Osteoblast (primary cell): Measurements from ENCODE around the gene SYNM. TPM values are rescaled to one million over a fixed set of nuclear protein-coding genes. Genes with fewer than 3 reads are reported as not detected.

Experiments used
- DNase-seq: peaks from one replicate; pipeline ENCODE4 v3.0.0; 2011; ENCODE audit warnings: low spot score, mixed read lengths; ENCODE audit not compliant: insufficient read length; ENCODE audit errors: missing footprints
- H2AFZ ChIP-seq: 2 replicates; pipeline ENCODE4 v1.6.0; 2011; ENCODE audit warnings: mild to moderate bottlenecking, low read length
- H3K27ac ChIP-seq: 2 replicates; pipeline ENCODE4 v1.5.1; 2011; ENCODE audit warnings: mild to moderate bottlenecking, low read depth, low read length, moderate library complexity
- H3K27me3 ChIP-seq: 2 replicates; pipeline ENCODE4 v1.6.0; 2012; ENCODE audit warnings: mild to moderate bottlenecking, control low read depth, inconsistent platforms, low read length, moderate library complexity; ENCODE audit not compliant: insufficient read depth
- H3K36me3 ChIP-seq: 2 replicates; pipeline ENCODE4 v1.5.1; 2011; ENCODE audit warnings: mild to moderate bottlenecking, low read length, control low read depth, moderate library complexity; ENCODE audit not compliant: insufficient read depth
- H3K4me1 ChIP-seq: 2 replicates; pipeline ENCODE4 v1.5.1; 2011; ENCODE audit warnings: mild to moderate bottlenecking, low read length, control low read depth, moderate library complexity; ENCODE audit not compliant: insufficient read depth
- H3K4me2 ChIP-seq: 2 replicates; pipeline ENCODE4 v1.6.0; 2011; ENCODE audit warnings: mild to moderate bottlenecking, low read length; ENCODE audit not compliant: insufficient read depth
- H3K4me3 ChIP-seq: fragments of 200-600 bp; sonication (generic); 3 replicates; pipeline ENCODE4 v1.5.1; 2012; ENCODE audit warnings: mild to moderate bottlenecking, low read length, inconsistent platforms; ENCODE audit not compliant: insufficient read depth
- H3K79me2 ChIP-seq: 2 replicates; pipeline ENCODE4 v1.6.0; 2012; ENCODE audit warnings: mild to moderate bottlenecking, low read length, control low read depth, inconsistent platforms; ENCODE audit not compliant: insufficient read depth
- H3K9me3 ChIP-seq: 2 replicates; pipeline ENCODE4 v1.5.1; 2011; ENCODE audit warnings: low read depth, low read length, control low read depth
- H4K20me1 ChIP-seq: 2 replicates; pipeline ENCODE4 v1.6.0; 2012; ENCODE audit warnings: mild to moderate bottlenecking, low read length, control low read depth; ENCODE audit not compliant: insufficient read depth
- CTCF ChIP-seq: IDR thresholded peaks from 2 replicates; pipeline ENCODE4 v1.5.1; 2011; ENCODE audit warnings: mild to moderate bottlenecking, low read depth, low read length, moderate library complexity; ENCODE audit errors: extremely low read depth
- total RNA-seq: library from RNA; depleted of rRNA; stranded (reverse); fragments of >200 nt; gene quantifications from 2 replicates; pipeline ENCODE4 v1.2.3, GENCODE V29; 2012

The SYNM gene
- total RNA-seq, 1 donor = 4.0 TPM

GRCh38 chr15:99153026-99153535 is 48.2 kb downstream of the SYNM start:
- DNase-seq = no peak
- no peaks in the 10 kb centered on the region for H3K9me3 ChIP-seq

GRCh38 chr15:99154271-99154670 is 49.4 kb downstream of the SYNM start:
- no peak overlapping the region for H2AFZ ChIP-seq
- H3K27me3 ChIP-seq = no peaks in the 10 kb centered on the region
- H3K9me3 ChIP-seq = no peaks in the 10 kb centered on the region
- H3K4me2 ChIP-seq = no peak overlapping the region
- H3K4me3 ChIP-seq = no peak overlapping the region
- no peak overlapping the region for H3K27ac ChIP-seq
- TF ChIP-seq CTCF = no peak
- H3K36me3 ChIP-seq = no peaks in the 10 kb centered on the region
- no peaks in the 10 kb centered on the region for H4K20me1 ChIP-seq
- no peaks in the 10 kb centered on the region for H3K79me2 ChIP-seq
- H3K4me1 ChIP-seq = peaks cover 14% of the 10 kb centered on the region
- no peak for DNase-seq

More at GRCh38 chr15:99153026-99153535, 48.2 kb downstream of the SYNM start:
- Histone ChIP-seq H4K20me1 (no peaks in the 10 kb centered on the region), H3K4me3 (no peak overlapping the region), H3K4me1 (peaks cover 14% of the 10 kb centered on the region), H3K27me3 (no peaks in the 10 kb centered on the region), H3K27ac (no peak overlapping the region), H3K36me3 (peaks cover 6% of the 10 kb centered on the region), H3K79me2 (no peaks in the 10 kb centered on the region), H3K4me2 (no peak overlapping the region), H2AFZ (no peak overlapping the region)
- TF ChIP-seq CTCF = no peak

GRCh38 chr15:99155961-99156443 is 51.1 kb downstream of the SYNM start:
- H2AFZ ChIP-seq = no peak overlapping the region
- peak overlapping the region; percentile 43 for H3K4me2 ChIP-seq
- DNase-seq = no peak

GRCh38 chr15:99157456-99157855 is 52.6 kb downstream of the SYNM start:
- H3K4me3 ChIP-seq = no peak overlapping the region

More at GRCh38 chr15:99155961-99156443, 51.1 kb downstream of the SYNM start:
- Histone ChIP-seq H3K36me3 (no peaks in the 10 kb centered on the region), H4K20me1 (no peaks in the 10 kb centered on the region), H3K4me1 (peaks cover 14% of the 10 kb centered on the region), H3K27ac (peak overlapping the region; percentile 53), H3K4me3 (no peak overlapping the region), H3K79me2 (no peaks in the 10 kb centered on the region), H3K27me3 (no peaks in the 10 kb centered on the region), H3K9me3 (no peaks in the 10 kb centered on the region)
- no peak for TF ChIP-seq CTCF

More at GRCh38 chr15:99157456-99157855, 52.6 kb downstream of the SYNM start:
- DNase-seq = no peak
- no peak for TF ChIP-seq CTCF
- Histone ChIP-seq H4K20me1 (no peaks in the 10 kb centered on the region), H3K27me3 (no peaks in the 10 kb centered on the region), H2AFZ (no peak overlapping the region), H3K79me2 (no peaks in the 10 kb centered on the region), H3K9me3 (no peaks in the 10 kb centered on the region), H3K36me3 (no peaks in the 10 kb centered on the region), H3K4me1 (peaks cover 14% of the 10 kb centered on the region), H3K4me2 (no peak overlapping the region), H3K27ac (no peak overlapping the region)
